HepG2 (cell line): ENCODE results near the gene DHCR7.

Experiments
- BRD4 ChIP-seq: sonication (generic); formaldehyde crosslinking; IDR thresholded peaks from 2 replicates; pipeline ENCODE4 v1.4.0; 2020; ENCODE audit warnings: missing genetic modification reagents
- CBFB ChIP-seq: sonication (generic); formaldehyde crosslinking; IDR thresholded peaks from 2 replicates; pipeline ENCODE4 v1.4.0; 2020; ENCODE audit warnings: missing genetic modification reagents
- POLR2A ChIP-seq, 2 experiments: IDR thresholded peaks; 2 replicates each; pipeline ENCODE4 v1.6.1; 2011; ENCODE audit warnings: low read depth in 2 of 2, low read length in 2 of 2, mild to moderate bottlenecking in 1 of 2, moderate library complexity in 1 of 2; ENCODE audit not compliant: insufficient read depth in 1 of 2
- SP1 ChIP-seq, 2 experiments: fragments of 450-650 bp in 1 of 2; sonication (generic) in 1 of 2; formaldehyde crosslinking in 1 of 2; IDR thresholded peaks; 2 replicates each; pipeline versions ENCODE4 v1.4.0 to v1.6.1; 2016 to 2020; ENCODE audit warnings: missing genetic modification reagents in 1 of 2
- ZNF570 ChIP-seq: sonication (generic); formaldehyde crosslinking; IDR thresholded peaks from 2 replicates; pipeline ENCODE4 v1.4.0; 2020; ENCODE audit warnings: mild to moderate bottlenecking, missing genetic modification reagents, borderline replicate concordance
- ZNF577 ChIP-seq: sonication (generic); formaldehyde crosslinking; IDR thresholded peaks from 2 replicates; pipeline ENCODE4 v1.4.0; 2020; ENCODE audit warnings: mild to moderate bottlenecking, low read depth, missing genetic modification reagents, borderline replicate concordance
- ZNF761 ChIP-seq: sonication (generic); formaldehyde crosslinking; conservative IDR thresholded peaks from 2 replicates; pipeline ENCODE4 v1.4.0; 2020; ENCODE audit warnings: mild to moderate bottlenecking, missing genetic modification reagents
- ZSCAN20 ChIP-seq: sonication (generic); formaldehyde crosslinking; IDR thresholded peaks from 2 replicates; pipeline ENCODE4 v1.4.0; 2020; ENCODE audit warnings: missing genetic modification reagents, mild to moderate bottlenecking, borderline replicate concordance
- TF ChIP-seq, protein P1 (sequence below): sonication (generic); formaldehyde crosslinking; IDR thresholded peaks from 2 replicates; pipeline ENCODE4 v1.5.0; 2020; ENCODE audit warnings: mild to moderate bottlenecking, missing genetic modification reagents, moderate library complexity
- TF ChIP-seq, protein P2 (sequence below): IDR thresholded peaks from 2 replicates; pipeline ENCODE4 v1.6.1; 2018; ENCODE audit warnings: missing genetic modification reagents

DNA sequence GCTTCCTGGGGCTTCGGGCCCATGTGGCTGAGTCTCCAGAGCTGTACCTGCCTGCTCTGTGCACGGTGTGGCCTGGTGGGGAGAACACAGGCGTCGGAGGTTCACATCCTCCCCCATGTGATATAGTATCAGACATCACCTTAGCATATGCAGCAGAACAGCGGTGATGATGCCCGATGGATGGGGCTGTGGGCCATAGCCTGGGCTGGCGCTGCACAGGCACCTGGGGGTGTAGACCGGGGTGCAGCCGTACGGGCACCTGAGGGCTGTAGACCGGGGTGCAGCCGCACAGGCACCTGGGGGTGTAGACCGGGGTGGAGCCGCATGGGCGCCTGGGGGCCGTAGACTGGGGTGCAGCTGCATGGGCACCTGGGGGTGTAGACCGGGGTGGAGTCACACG is 34.0 kb upstream of the DHCR7 start:
- TF ChIP-seq, protein P1, sequence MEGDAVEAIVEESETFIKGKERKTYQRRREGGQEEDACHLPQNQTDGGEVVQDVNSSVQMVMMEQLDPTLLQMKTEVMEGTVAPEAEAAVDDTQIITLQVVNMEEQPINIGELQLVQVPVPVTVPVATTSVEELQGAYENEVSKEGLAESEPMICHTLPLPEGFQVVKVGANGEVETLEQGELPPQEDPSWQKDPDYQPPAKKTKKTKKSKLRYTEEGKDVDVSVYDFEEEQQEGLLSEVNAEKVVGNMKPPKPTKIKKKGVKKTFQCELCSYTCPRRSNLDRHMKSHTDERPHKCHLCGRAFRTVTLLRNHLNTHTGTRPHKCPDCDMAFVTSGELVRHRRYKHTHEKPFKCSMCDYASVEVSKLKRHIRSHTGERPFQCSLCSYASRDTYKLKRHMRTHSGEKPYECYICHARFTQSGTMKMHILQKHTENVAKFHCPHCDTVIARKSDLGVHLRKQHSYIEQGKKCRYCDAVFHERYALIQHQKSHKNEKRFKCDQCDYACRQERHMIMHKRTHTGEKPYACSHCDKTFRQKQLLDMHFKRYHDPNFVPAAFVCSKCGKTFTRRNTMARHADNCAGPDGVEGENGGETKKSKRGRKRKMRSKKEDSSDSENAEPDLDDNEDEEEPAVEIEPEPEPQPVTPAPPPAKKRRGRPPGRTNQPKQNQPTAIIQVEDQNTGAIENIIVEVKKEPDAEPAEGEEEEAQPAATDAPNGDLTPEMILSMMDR = no peak
- TF ChIP-seq ZSCAN20 (no peak), POLR2A (IDR thresholded peaks at IDR 0.05; ENCODE audit: insufficient read depth in 1 of 2, low read depth in 2 of 2, low read length in 2 of 2) (no peak), SP1 (IDR thresholded peaks at IDR 0.05) (no peak), SP1 (CRISPR knock-in tag; IDR thresholded peaks at IDR 0.05) (no peak), ZNF577 (CRISPR knock-in tag) (no peak), ZNF570 (CRISPR knock-in tag) (no peak), CBFB (CRISPR knock-in tag) (no peak), ZNF761 (CRISPR knock-in tag) (no peak), BRD4 (CRISPR knock-in tag) (no peak)
- TF ChIP-seq, protein P2, sequence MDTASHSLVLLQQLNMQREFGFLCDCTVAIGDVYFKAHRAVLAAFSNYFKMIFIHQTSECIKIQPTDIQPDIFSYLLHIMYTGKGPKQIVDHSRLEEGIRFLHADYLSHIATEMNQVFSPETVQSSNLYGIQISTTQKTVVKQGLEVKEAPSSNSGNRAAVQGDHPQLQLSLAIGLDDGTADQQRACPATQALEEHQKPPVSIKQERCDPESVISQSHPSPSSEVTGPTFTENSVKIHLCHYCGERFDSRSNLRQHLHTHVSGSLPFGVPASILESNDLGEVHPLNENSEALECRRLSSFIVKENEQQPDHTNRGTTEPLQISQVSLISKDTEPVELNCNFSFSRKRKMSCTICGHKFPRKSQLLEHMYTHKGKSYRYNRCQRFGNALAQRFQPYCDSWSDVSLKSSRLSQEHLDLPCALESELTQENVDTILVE (CRISPR knock-in tag) = no peak
